ENCODE measurements around the gene ITGB6. TPM values are rescaled to one million over a fixed set of nuclear protein-coding genes. Genes with fewer than 3 reads are reported as not detected.

ITGB6 gene
- total and polyA plus RNA-seq, 4 experiments from 2014 or later = not detected

DNA sequence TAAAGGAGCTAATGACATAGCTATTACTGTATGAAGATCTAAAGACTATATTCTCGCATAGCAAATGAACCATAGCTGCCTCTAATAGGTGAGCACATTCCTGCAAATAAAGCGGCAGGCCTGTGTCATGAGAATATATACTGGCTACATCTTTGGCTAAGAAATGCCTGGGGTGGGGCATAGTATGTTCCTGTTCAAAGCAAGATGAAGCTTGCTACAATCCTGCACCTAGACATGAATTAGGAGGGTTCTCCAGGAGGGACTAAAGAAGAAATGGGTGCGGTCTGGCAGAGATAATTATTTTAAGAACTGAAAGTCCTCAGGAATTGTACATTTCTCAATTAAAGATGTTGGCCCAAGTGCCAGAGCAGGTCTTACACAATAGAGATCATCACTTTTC lies 90.8 kb downstream of the ITGB6 start:
- intact Hi-C loops (cut with micrococcal nuclease) = loop anchor here (10.0 kb wide), 1 partner anchor 1166 kb away; no protein-coding TSS in a partner anchor
- Mint-ChIP-seq H3K27me3 (peaks cover 9 to 13% of the 10 kb centered on the region in 2 donors), H3K36me3 (no peaks in the 10 kb centered on the region), H3K4me1 (no peaks in the 10 kb centered on the region), H3K27ac (no peak overlapping the region), H3K9me3 (peaks cover 0 to 2% (median 0%) of the 10 kb centered on the region in 8 donors), H3K4me3 (no peak overlapping the region)
- ChIA-PET CTCF (ENCODE audit: partially characterized antibody) (interaction anchor here (1.0 to 6.0 kb wide), 17 partner anchors 12 to 954 kb away, joined by 3 to 64 read pairs (median 5); no protein-coding TSS in a partner anchor), POLR2A (ENCODE audit: partially characterized antibody) (no interaction called here)
- Histone ChIP-seq H3K27ac (ENCODE audit: low read depth, low read length) (no peak overlapping the region), H3K4me3 (ENCODE audit: low read length in 2 of 2) (no peak overlapping the region), H3K27me3 (ENCODE audit: insufficient read depth, low read length) (no peaks in the 10 kb centered on the region), H3K36me3 (ENCODE audit: insufficient read depth, low read length) (no peaks in the 10 kb centered on the region), H3K9me3 (ENCODE audit: control insufficient read depth in 1 of 2, low read length in 2 of 2) (no peaks in the 10 kb centered on the region), H3K4me1 (ENCODE audit: insufficient read depth, low read length) (no peaks in the 10 kb centered on the region)
- no peak for DNase-seq

DNA sequence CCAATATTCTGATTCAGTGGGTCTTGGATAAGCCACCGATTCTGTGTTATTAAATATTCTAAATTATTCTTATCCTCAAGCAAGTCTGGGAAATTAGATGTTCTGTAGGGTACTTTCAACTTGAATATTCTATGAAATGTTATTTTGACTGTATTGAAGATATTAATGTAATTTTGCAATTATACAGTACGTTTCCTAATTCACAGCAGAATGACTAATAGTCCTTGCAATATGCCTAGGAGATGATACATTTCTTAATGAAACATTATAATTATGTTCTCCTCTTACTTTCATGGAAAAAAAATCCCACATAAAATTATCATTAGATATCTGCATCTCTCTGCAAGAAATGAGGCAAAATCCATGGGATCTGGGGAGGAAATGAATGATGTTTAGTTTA lies 91.4 kb downstream of the ITGB6 start:
- Mint-ChIP-seq H3K27me3 (peaks cover 8 to 12% of the 10 kb centered on the region in 2 donors), H3K27ac (no peak overlapping the region), H3K36me3 (no peaks in the 10 kb centered on the region), H3K4me3 (no peak overlapping the region), H3K9me3 (peaks cover 0 to 2% (median 0%) of the 10 kb centered on the region in 8 donors), H3K4me1 (no peaks in the 10 kb centered on the region)
- Histone ChIP-seq H3K27ac (ENCODE audit: low read depth, low read length) (no peak overlapping the region), H3K27me3 (ENCODE audit: insufficient read depth, low read length) (no peaks in the 10 kb centered on the region), H3K4me1 (ENCODE audit: insufficient read depth, low read length) (no peaks in the 10 kb centered on the region), H3K4me3 (ENCODE audit: low read length in 2 of 2) (no peak overlapping the region), H3K36me3 (ENCODE audit: insufficient read depth, low read length) (no peaks in the 10 kb centered on the region), H3K9me3 (ENCODE audit: control insufficient read depth in 1 of 2, low read length in 2 of 2) (no peaks in the 10 kb centered on the region)
- POLR2A ChIA-PET (ENCODE audit: partially characterized antibody) = no interaction called here
- DNase-seq = no peak
- intact Hi-C loops (cut with micrococcal nuclease) = loop anchor here (10.0 kb wide), 1 partner anchor 1166 kb away; no protein-coding TSS in a partner anchor
- CTCF ChIA-PET (ENCODE audit: partially characterized antibody) = interaction anchor here (0.6 to 6.0 kb wide), 10 partner anchors 12 to 1203 kb away, joined by 4 to 64 read pairs (median 6); no protein-coding TSS in a partner anchor

GRCh38 chr2:160105366-160105765 lies 94.7 kb downstream of the ITGB6 start:
- H3K27me3 ChIP-seq (ENCODE audit: insufficient read depth, low read length) = no peaks in the 10 kb centered on the region
- H3K27ac ChIP-seq (ENCODE audit: low read depth, low read length) = no peak overlapping the region
- Mint-ChIP-seq H3K4me1 (no peaks in the 10 kb centered on the region), H3K9me3 (peaks cover 0 to 2% (median 0%) of the 10 kb centered on the region in 8 donors), H3K4me3 (no peak overlapping the region), H3K27me3 (peaks cover 5 to 12% of the 10 kb centered on the region in 2 donors), H3K27ac (no peak overlapping the region), H3K36me3 (no peaks in the 10 kb centered on the region)
- intact Hi-C loops (cut with micrococcal nuclease) = loop anchor here (10.0 kb wide), 1 partner anchor 1169 kb away; no protein-coding TSS in a partner anchor
- no peak overlapping the region for H3K4me3 ChIP-seq (ENCODE audit: low read length in 2 of 2)
- CTCF ChIA-PET (ENCODE audit: partially characterized antibody) = no interaction called here
- POLR2A ChIA-PET (ENCODE audit: partially characterized antibody) = no interaction called here
- no peaks in the 10 kb centered on the region for H3K36me3 ChIP-seq (ENCODE audit: insufficient read depth, low read length)
- H3K9me3 ChIP-seq (ENCODE audit: control insufficient read depth in 1 of 2, low read length in 2 of 2) = no peaks in the 10 kb centered on the region
- no peak for DNase-seq
- no peaks in the 10 kb centered on the region for H3K4me1 ChIP-seq (ENCODE audit: insufficient read depth, low read length)

DNA sequence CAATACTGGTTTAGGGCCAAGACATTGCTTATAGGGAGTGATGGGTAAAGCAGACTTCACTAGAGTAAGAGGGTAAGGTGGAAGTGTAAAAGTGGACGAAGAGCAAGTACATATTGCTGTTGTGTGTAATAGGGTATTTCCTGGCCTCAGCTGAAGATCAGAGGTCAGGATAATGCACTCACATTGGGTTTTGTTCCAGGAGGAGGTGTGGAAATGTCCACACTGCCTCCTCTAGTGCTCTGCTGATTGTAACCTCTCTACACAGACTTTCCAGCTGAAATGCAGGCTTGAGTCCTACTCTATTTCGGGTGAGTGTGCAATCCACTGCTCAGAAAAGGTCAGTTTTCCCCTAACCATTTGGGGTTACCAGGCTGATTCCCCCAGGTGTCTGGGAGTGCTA lies 96.0 kb downstream of the ITGB6 start:
- Histone ChIP-seq H3K4me3 (ENCODE audit: low read length in 2 of 2) (no peak overlapping the region), H3K27me3 (ENCODE audit: insufficient read depth, low read length) (no peaks in the 10 kb centered on the region), H3K36me3 (ENCODE audit: insufficient read depth, low read length) (no peaks in the 10 kb centered on the region), H3K4me1 (ENCODE audit: insufficient read depth, low read length) (no peaks in the 10 kb centered on the region), H3K27ac (ENCODE audit: low read depth, low read length) (no peak overlapping the region), H3K9me3 (ENCODE audit: control insufficient read depth in 1 of 2, low read length in 2 of 2) (no peaks in the 10 kb centered on the region)
- intact Hi-C loops (cut with micrococcal nuclease) = loop anchor here (10.0 kb wide), 1 partner anchor 1171 kb away; no protein-coding TSS in a partner anchor
- Mint-ChIP-seq H3K27ac (no peak overlapping the region), H3K4me1 (no peaks in the 10 kb centered on the region), H3K9me3 (peaks cover 0 to 2% (median 0%) of the 10 kb centered on the region in 8 donors), H3K27me3 (peaks cover 4 to 12% of the 10 kb centered on the region in 2 donors), H3K36me3 (no peaks in the 10 kb centered on the region), H3K4me3 (no peak overlapping the region)
- no peak for DNase-seq
- ChIA-PET CTCF (ENCODE audit: partially characterized antibody) (no interaction called here), POLR2A (ENCODE audit: partially characterized antibody) (no interaction called here)

GRCh38 chr2:160097326-160097725 lies 102.7 kb downstream of the ITGB6 start:
- Histone ChIP-seq H3K27me3 (ENCODE audit: insufficient read depth, low read length) (no peaks in the 10 kb centered on the region), H3K4me1 (ENCODE audit: insufficient read depth, low read length) (no peaks in the 10 kb centered on the region), H3K9me3 (ENCODE audit: control insufficient read depth in 1 of 2, low read length in 2 of 2) (no peaks in the 10 kb centered on the region), H3K36me3 (ENCODE audit: insufficient read depth, low read length) (no peaks in the 10 kb centered on the region), H3K27ac (ENCODE audit: low read depth, low read length) (no peak overlapping the region), H3K4me3 (ENCODE audit: low read length in 2 of 2) (no peak overlapping the region)
- POLR2A ChIA-PET (ENCODE audit: partially characterized antibody) = no interaction called here
- intact Hi-C loops (cut with micrococcal nuclease) = no loop called here
- no peak for DNase-seq
- H3K36me3 Mint-ChIP-seq = peaks cover 1 to 4% of the 10 kb centered on the region in 2 donors
- H3K4me1 Mint-ChIP-seq = peaks cover 0 to 2% (median under 1%) of the 10 kb centered on the region in 4 donors
- H3K9me3 Mint-ChIP-seq = peaks cover 2 to 24% (median 11%) of the 10 kb centered on the region in 8 donors
- peaks cover 11 to 15% of the 10 kb centered on the region in 2 donors for H3K27me3 Mint-ChIP-seq
- no peak overlapping the region for H3K27ac Mint-ChIP-seq
- CTCF ChIA-PET (ENCODE audit: partially characterized antibody) = interaction anchor here (1.2 kb wide), 1 partner anchor 11 kb away, joined by 4 read pairs; no protein-coding TSS in a partner anchor
- H3K4me3 Mint-ChIP-seq = no peak overlapping the region

- Histone ChIP-seq H3K27ac (ENCODE audit: low read depth, low read length) (no peak overlapping the region), H3K36me3 (ENCODE audit: insufficient read depth, low read length) (no peaks in the 10 kb centered on the region), H3K4me3 (ENCODE audit: low read length in 2 of 2) (no peak overlapping the region), H3K4me1 (ENCODE audit: insufficient read depth, low read length) (no peaks in the 10 kb centered on the region), H3K27me3 (ENCODE audit: insufficient read depth, low read length) (no peaks in the 10 kb centered on the region), H3K9me3 (ENCODE audit: control insufficient read depth in 1 of 2, low read length in 2 of 2) (no peaks in the 10 kb centered on the region)
- peaks cover 11 to 15% of the 10 kb centered on the region in 2 donors for H3K27me3 Mint-ChIP-seq
- POLR2A ChIA-PET (ENCODE audit: partially characterized antibody) = no interaction called here
- H3K4me1 Mint-ChIP-seq = peaks cover 0 to 2% (median under 1%) of the 10 kb centered on the region in 4 donors
- H3K9me3 Mint-ChIP-seq = peaks cover 2 to 34% (median 18%) of the 10 kb centered on the region in 8 donors
- intact Hi-C loops (cut with micrococcal nuclease) = no loop called here
- peaks cover 1 to 4% of the 10 kb centered on the region in 2 donors for H3K36me3 Mint-ChIP-seq
- CTCF ChIA-PET (ENCODE audit: partially characterized antibody) = interaction anchor here (1.2 kb wide), 1 partner anchor 12 kb away, joined by 4 read pairs; no protein-coding TSS in a partner anchor
- DNase-seq = no peak
- no peak overlapping the region for H3K4me3 Mint-ChIP-seq
- no peak overlapping the region for H3K27ac Mint-ChIP-seq
These were observed 103.7 kb downstream of the ITGB6 start for GRCh38 chr2:160096409-160096808.

GRCh38 chr2:160092445-160092844 lies 107.6 kb downstream of the ITGB6 start:
- POLR2A ChIA-PET (ENCODE audit: partially characterized antibody) = no interaction called here
- no peak for DNase-seq
- CTCF ChIA-PET (ENCODE audit: partially characterized antibody) = no interaction called here
- H3K9me3 ChIP-seq (ENCODE audit: control insufficient read depth in 1 of 2, low read length in 2 of 2) = peaks cover 0 to 11% of the 10 kb centered on the region in 2 donors
- no peak overlapping the region for H3K27ac Mint-ChIP-seq
- H3K27me3 ChIP-seq (ENCODE audit: insufficient read depth, low read length) = no peaks in the 10 kb centered on the region
- H3K27ac ChIP-seq (ENCODE audit: low read depth, low read length) = no peak overlapping the region
- H3K4me3 Mint-ChIP-seq = no peak overlapping the region
- intact Hi-C loops (cut with micrococcal nuclease) = no loop called here
- peaks cover 9 to 71% (median 48%) of the 10 kb centered on the region in 8 donors for H3K9me3 Mint-ChIP-seq
- no peak overlapping the region for H3K4me3 ChIP-seq (ENCODE audit: low read length in 2 of 2)
- H3K27me3 Mint-ChIP-seq = peaks cover 11 to 15% of the 10 kb centered on the region in 2 donors
- H3K36me3 Mint-ChIP-seq = peaks cover 4 to 7% of the 10 kb centered on the region in 2 donors
- H3K36me3 ChIP-seq (ENCODE audit: insufficient read depth, low read length) = no peaks in the 10 kb centered on the region
- peaks cover 0 to 2% (median under 1%) of the 10 kb centered on the region in 4 donors for H3K4me1 Mint-ChIP-seq
- H3K4me1 ChIP-seq (ENCODE audit: insufficient read depth, low read length) = no peaks in the 10 kb centered on the region

Measured in CD4-positive, alpha-beta memory T cell (primary cell).